Body of pancreas (tissue), 4 donors: ENCODE results near the gene HOXD8. TPM values are rescaled to one million over a fixed set of nuclear protein-coding genes. Genes with fewer than 3 reads are reported as not detected.

Experiments
- ATAC-seq: fragments of 150-250 bp; one replicate; pipeline ENCODE4 v1.9.1; 2016
- DNase-seq, 4 donors: peaks; one replicate each; pipeline ENCODE4 v3.0.0-alpha.2; 2019
- H3K27ac ChIP-seq, 4 donors: fragments of 200-600 bp; sonication (generic); 1 replicate in 3 of 4; 2 replicates in 1 of 4; pipeline versions ENCODE4 v1.5.1 to v1.6.1; 2016 to 2019; ENCODE audit warnings: mild to moderate bottlenecking in 1 of 4, mixed read lengths in 1 of 4, moderate library complexity in 1 of 4
- H3K27me3 ChIP-seq, 2 donors: fragments of 200-600 bp; sonication (generic); one replicate each; pipeline ENCODE4 v1.6.0; 2016; ENCODE audit warnings: mild to moderate bottlenecking in 1 of 2
- H3K36me3 ChIP-seq, 2 donors: fragments of 200-600 bp; sonication (generic); replicated peaks in 1 of 2; 2 replicates each; pipeline ENCODE4 v1.5.1; 2016; ENCODE audit warnings: low read depth in 2 of 2; ENCODE audit not compliant: insufficient read depth in 1 of 2
- H3K4me1 ChIP-seq: fragments of 200-600 bp; sonication (generic); one replicate; pipeline ENCODE4 v1.6.0; 2016
- H3K4me3 ChIP-seq, 2 donors: fragments of 200-600 bp; sonication (generic); 1 replicate in 1 of 2; 2 replicates in 1 of 2; pipeline ENCODE4 v1.5.1; 2016 to 2019
- H3K9me3 ChIP-seq, 3 donors: fragments of 200-600 bp; sonication (generic); 1 replicate in 2 of 3; 2 replicates in 1 of 3; pipeline ENCODE4 v1.5.1; 2016
- POLR2A ChIP-seq, 3 donors: fragments of 450-650 bp; IDR thresholded peaks; one replicate each; pipeline ENCODE4 v1.6.1; 2016; ENCODE audit warnings: antibody characterized with exemption in 3 of 3, mild to moderate bottlenecking in 2 of 3
- WGBS, 2 donors: methylation state at CpG; one replicate each; pipeline ENCODE4 v1.1.5; 2017; 5-methylcytosine and 5-hydroxymethylcytosine counted together
- intact Hi-C: fragments of 100-400 bp; cut with DNase I; formaldehyde crosslinking; loops from one replicate; pipeline ENCODE4 v1.15.1; 2023
- total RNA-seq, 2 donors: library from RNA; depleted of rRNA; stranded (reverse); fragments of >200 nt; gene quantifications; one replicate each; pipeline ENCODE4 v1.1.0, GENCODE V29; 2016
- TF ChIP-seq, protein P1 (sequence below), 7 experiments: fragments of 450-650 bp in 4 of 7; fragments of 200-600 bp in 3 of 7; sonication (generic) in 3 of 7; IDR thresholded peaks; one replicate each; pipeline ENCODE4 v1.5.1; 2016 to 2019; ENCODE audit warnings: antibody characterized with exemption in 7 of 7

Gene HOXD8
- total RNA-seq, 2 donors from 2014 or later, result 2.6 to 3.1 TPM

- no peak overlapping the region for H3K4me3 ChIP-seq
- H3K27ac ChIP-seq, result no peak overlapping the region
- ATAC-seq (no peak), DNase-seq (no peak)
- 9 to 26% methylated on average over 4 of the region's 4 CpGs for WGBS, 2 donors
- H3K27me3 ChIP-seq, result peaks cover 0 to 72% of the 10 kb centered on the region in 2 donors
- H3K36me3 ChIP-seq, result no peaks in the 10 kb centered on the region
- intact Hi-C loops, result no loop called here
- TF ChIP-seq, protein P1, sequence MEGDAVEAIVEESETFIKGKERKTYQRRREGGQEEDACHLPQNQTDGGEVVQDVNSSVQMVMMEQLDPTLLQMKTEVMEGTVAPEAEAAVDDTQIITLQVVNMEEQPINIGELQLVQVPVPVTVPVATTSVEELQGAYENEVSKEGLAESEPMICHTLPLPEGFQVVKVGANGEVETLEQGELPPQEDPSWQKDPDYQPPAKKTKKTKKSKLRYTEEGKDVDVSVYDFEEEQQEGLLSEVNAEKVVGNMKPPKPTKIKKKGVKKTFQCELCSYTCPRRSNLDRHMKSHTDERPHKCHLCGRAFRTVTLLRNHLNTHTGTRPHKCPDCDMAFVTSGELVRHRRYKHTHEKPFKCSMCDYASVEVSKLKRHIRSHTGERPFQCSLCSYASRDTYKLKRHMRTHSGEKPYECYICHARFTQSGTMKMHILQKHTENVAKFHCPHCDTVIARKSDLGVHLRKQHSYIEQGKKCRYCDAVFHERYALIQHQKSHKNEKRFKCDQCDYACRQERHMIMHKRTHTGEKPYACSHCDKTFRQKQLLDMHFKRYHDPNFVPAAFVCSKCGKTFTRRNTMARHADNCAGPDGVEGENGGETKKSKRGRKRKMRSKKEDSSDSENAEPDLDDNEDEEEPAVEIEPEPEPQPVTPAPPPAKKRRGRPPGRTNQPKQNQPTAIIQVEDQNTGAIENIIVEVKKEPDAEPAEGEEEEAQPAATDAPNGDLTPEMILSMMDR (IDR thresholded peaks at IDR 0.05), result no peak
- TF ChIP-seq POLR2A (IDR thresholded peaks at IDR 0.05), result no peak
- peaks cover 15% of the 10 kb centered on the region for H3K4me1 ChIP-seq
- no peaks in the 10 kb centered on the region for H3K9me3 ChIP-seq
Observed at GRCh38 chr2:176109946-176110345, 19.6 kb upstream of the HOXD8 start.

DNA sequence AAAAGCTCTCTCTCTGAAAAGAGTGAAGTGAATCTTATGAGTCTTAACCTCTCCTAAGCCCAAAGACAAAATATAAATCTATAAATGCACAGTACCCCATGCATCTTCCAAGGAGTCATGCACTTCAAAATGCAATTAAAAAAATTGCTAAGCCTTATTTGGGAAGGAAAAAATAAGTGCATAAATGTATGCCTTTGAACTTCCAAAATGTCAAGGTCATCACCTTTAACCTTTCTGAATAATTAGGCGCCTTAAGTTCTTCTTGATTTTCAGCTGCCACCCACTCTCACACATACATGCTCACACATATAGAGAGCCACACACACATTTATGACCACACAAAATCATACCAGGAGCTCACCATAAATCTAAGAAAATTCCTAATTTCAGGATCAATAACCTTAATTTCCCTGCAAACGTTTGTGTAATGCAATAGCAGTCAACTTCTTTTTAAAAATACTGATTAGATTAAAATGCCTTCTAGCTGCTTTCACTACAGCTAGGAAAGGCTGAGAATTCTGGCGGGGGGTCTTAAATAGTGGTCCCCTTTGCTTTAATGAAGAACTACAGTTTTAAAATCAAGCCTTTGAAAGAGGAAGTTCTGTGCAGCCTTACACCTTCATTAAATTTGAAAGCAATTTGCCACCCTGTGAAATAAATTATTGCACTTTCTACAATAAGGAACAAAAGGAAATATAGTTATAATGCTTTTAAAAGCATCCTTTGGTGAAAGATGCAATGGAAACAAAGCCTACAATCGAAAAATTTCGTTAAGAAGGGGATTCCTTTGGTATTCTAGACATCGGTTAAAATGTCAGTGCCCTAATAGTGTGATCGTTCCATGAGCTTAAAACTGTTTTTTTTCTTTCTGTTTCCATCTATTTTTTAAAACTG lies 18.8 kb upstream of the HOXD8 start:
- 13 to 21% methylated on average over 7 of the region's 7 CpGs for WGBS, 2 donors
- no peak for ATAC-seq
- Histone ChIP-seq H3K27me3 (peaks cover 0 to 71% of the 10 kb centered on the region in 2 donors), H3K4me1 (peaks cover 15% of the 10 kb centered on the region), H3K4me3 (no peak overlapping the region), H3K27ac (no peak overlapping the region), H3K9me3 (no peaks in the 10 kb centered on the region), H3K36me3 (no peaks in the 10 kb centered on the region)
- intact Hi-C loops, result no loop called here
- TF ChIP-seq POLR2A (IDR thresholded peaks at IDR 0.05), result no peak
- TF ChIP-seq, protein P1 (IDR thresholded peaks at IDR 0.05), result no peak
- DNase-seq, result no peak

DNA sequence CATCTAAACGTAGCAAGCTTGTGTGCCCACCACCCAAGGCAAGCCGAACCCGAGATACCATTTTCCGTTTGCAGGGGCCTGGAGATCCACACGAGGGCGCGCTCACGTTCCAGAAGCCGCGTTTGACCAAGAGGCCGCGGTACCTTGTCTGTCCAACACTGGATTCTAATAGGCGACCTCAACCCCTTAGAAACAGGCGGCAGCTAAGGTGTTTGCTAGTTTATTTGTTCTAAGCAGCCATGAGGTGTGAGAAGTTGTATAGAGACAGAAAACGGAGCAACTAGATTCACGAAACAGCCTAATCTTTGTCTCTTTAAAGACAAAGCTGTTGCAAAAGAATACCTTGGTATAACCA lies 18.2 kb upstream of the HOXD8 start:
- Histone ChIP-seq H3K9me3 (no peaks in the 10 kb centered on the region), H3K27ac (no peak overlapping the region), H3K4me3 (no peak overlapping the region), H3K36me3 (no peaks in the 10 kb centered on the region), H3K4me1 (peaks cover 15% of the 10 kb centered on the region), H3K27me3 (peaks cover 0 to 72% of the 10 kb centered on the region in 2 donors)
- TF ChIP-seq, protein P1 (IDR thresholded peaks at IDR 0.05), result peak in 6 of 7 experiments; percentile 28 to 38 (median 34)
- TF ChIP-seq POLR2A (IDR thresholded peaks at IDR 0.05), result no peak
- DNase-seq (peak in 2 of 4 donors; percentile 37), ATAC-seq (no peak)
- intact Hi-C loops, result no loop called here
- 1 to 7% methylated on average over 16 of the region's 16 CpGs for WGBS, 2 donors

DNA sequence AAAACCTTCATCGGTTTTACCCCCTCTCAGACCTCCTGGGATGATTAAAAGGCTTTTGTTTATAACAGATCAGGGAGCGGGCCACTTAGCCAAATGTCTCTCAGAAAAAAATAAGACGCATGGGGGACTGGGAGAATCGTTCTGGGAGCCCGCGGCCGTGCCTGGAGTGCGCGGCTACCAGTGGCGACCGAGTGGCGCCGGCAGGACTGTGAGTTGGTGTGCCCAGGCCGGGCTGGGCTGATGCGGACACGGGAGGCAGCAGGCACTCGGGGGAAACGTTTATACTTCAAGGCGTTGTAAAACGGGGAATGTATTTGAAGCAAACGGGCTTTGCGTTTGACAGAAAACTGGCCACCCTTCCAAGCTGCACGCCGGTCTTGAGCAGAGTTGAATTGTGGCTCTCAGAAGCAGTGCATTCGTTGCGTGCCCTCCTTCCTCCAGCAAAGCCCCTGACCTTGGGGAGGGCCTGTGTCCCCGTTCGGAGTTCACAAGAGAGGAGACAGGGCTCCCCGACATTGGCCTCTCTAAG lies 17.6 kb upstream of the HOXD8 start:
- Histone ChIP-seq H3K36me3 (no peaks in the 10 kb centered on the region), H3K27me3 (peaks cover 0 to 72% of the 10 kb centered on the region in 2 donors), H3K4me3 (no peak overlapping the region), H3K9me3 (no peaks in the 10 kb centered on the region), H3K4me1 (peaks cover 12% of the 10 kb centered on the region), H3K27ac (no peak overlapping the region)
- ATAC-seq (no peak), DNase-seq (no peak)
- intact Hi-C loops, result no loop called here
- WGBS, 2 donors, result 3 to 4% methylated on average over 23 to 29 of the region's 29 CpGs
- no peak for TF ChIP-seq POLR2A (IDR thresholded peaks at IDR 0.05)
- TF ChIP-seq, protein P1 (IDR thresholded peaks at IDR 0.05), result no peak
